Parathyroid adenoma (tissue), 2 donors: ENCODE measurements around the gene FFAR4.

ENCODE experiments used
- H2AFZ ChIP-seq: fragments of 300-600 bp; sonication (generic); one replicate; pipeline ENCODE4 v1.7.0; 2017; ENCODE audit warnings: antibody characterized with exemption, mild to moderate bottlenecking
- H3K27ac ChIP-seq: fragments of 300-600 bp; sonication (generic); one replicate; pipeline ENCODE4 v1.7.0; 2017
- H3K27me3 ChIP-seq: fragments of 300-600 bp; sonication (generic); one replicate; pipeline ENCODE4 v1.7.0; 2017; ENCODE audit warnings: low read length; ENCODE audit not compliant: control insufficient read depth, insufficient read depth
- H3K36me3 ChIP-seq: fragments of 300-600 bp; sonication (generic); one replicate; pipeline ENCODE4 v1.7.0; 2017; ENCODE audit warnings: low read length; ENCODE audit not compliant: control insufficient read depth, insufficient read depth
- H3K4me1 ChIP-seq: fragments of 300-600 bp; sonication (generic); one replicate; pipeline ENCODE4 v1.7.0; 2017; ENCODE audit warnings: control low read depth
- H3K4me2 ChIP-seq: fragments of 300-600 bp; sonication (generic); one replicate; pipeline ENCODE4 v1.7.0; 2017; ENCODE audit warnings: low read length
- H3K4me3 ChIP-seq: fragments of 300-600 bp; sonication (generic); one replicate; pipeline ENCODE4 v1.7.0; 2017; ENCODE audit warnings: low read depth, low read length
- H3K79me2 ChIP-seq: fragments of 300-600 bp; sonication (generic); one replicate; pipeline ENCODE4 v1.7.0; 2017; ENCODE audit warnings: control low read depth
- H3K9ac ChIP-seq: fragments of 300-600 bp; sonication (generic); one replicate; pipeline ENCODE4 v1.7.0; 2017; ENCODE audit warnings: mild to moderate bottlenecking
- H3K9me3 ChIP-seq: fragments of 300-600 bp; sonication (generic); one replicate; pipeline ENCODE4 v1.7.0; 2017; ENCODE audit warnings: low read length; ENCODE audit not compliant: control insufficient read depth
- TF ChIP-seq, protein P1 (sequence below): fragments of 300-600 bp; sonication (generic); IDR thresholded peaks from one replicate; pipeline ENCODE4 v1.7.0; 2017; ENCODE audit warnings: antibody characterized with exemption, mild to moderate bottlenecking
- donor health status: primary hyperparathyroidism.

The FFAR4 gene

GRCh38 chr10:93612311-93612710, 45.8 kb downstream of the FFAR4 start, which contains the start of gene PDE6C:
Gene PDE6C, plus strand, starts transcription at chr10:93612537. Its CDS starts 189 bp downstream, at chr10:93612726.
- Histone ChIP-seq H3K79me2 (no peaks in the 10 kb centered on the region), H3K9ac (no peak within 1 kb of the TSS), H3K4me2 (no peak within 1 kb of the TSS), H3K27ac (no peak within 1 kb of the TSS), H3K9me3 (no peaks in the 10 kb centered on the region), H3K4me1 (no peaks in the 10 kb centered on the region), H3K27me3 (no peaks in the 10 kb centered on the region), H3K4me3 (no peak within 1 kb of the TSS), H3K36me3 (no peaks in the 10 kb centered on the region), H2AFZ (no peak within 1 kb of the TSS)
- TF ChIP-seq, protein P1, sequence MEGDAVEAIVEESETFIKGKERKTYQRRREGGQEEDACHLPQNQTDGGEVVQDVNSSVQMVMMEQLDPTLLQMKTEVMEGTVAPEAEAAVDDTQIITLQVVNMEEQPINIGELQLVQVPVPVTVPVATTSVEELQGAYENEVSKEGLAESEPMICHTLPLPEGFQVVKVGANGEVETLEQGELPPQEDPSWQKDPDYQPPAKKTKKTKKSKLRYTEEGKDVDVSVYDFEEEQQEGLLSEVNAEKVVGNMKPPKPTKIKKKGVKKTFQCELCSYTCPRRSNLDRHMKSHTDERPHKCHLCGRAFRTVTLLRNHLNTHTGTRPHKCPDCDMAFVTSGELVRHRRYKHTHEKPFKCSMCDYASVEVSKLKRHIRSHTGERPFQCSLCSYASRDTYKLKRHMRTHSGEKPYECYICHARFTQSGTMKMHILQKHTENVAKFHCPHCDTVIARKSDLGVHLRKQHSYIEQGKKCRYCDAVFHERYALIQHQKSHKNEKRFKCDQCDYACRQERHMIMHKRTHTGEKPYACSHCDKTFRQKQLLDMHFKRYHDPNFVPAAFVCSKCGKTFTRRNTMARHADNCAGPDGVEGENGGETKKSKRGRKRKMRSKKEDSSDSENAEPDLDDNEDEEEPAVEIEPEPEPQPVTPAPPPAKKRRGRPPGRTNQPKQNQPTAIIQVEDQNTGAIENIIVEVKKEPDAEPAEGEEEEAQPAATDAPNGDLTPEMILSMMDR = no peak

- H3K9me3 ChIP-seq = no peaks in the 10 kb centered on the region
- H3K79me2 ChIP-seq = no peaks in the 10 kb centered on the region
- H3K36me3 ChIP-seq = no peaks in the 10 kb centered on the region
- H3K4me2 ChIP-seq = no peak overlapping the region
- no peak overlapping the region for H3K4me3 ChIP-seq
- H3K27me3 ChIP-seq = no peaks in the 10 kb centered on the region
- H2AFZ ChIP-seq = no peak overlapping the region
- TF ChIP-seq, protein P1 = no peak
- H3K9ac ChIP-seq = no peak overlapping the region
- H3K4me1 ChIP-seq = no peaks in the 10 kb centered on the region
- no peak overlapping the region for H3K27ac ChIP-seq
Measured at GRCh38 chr10:93613126-93613525, 46.7 kb downstream of the FFAR4 start.

DNA sequence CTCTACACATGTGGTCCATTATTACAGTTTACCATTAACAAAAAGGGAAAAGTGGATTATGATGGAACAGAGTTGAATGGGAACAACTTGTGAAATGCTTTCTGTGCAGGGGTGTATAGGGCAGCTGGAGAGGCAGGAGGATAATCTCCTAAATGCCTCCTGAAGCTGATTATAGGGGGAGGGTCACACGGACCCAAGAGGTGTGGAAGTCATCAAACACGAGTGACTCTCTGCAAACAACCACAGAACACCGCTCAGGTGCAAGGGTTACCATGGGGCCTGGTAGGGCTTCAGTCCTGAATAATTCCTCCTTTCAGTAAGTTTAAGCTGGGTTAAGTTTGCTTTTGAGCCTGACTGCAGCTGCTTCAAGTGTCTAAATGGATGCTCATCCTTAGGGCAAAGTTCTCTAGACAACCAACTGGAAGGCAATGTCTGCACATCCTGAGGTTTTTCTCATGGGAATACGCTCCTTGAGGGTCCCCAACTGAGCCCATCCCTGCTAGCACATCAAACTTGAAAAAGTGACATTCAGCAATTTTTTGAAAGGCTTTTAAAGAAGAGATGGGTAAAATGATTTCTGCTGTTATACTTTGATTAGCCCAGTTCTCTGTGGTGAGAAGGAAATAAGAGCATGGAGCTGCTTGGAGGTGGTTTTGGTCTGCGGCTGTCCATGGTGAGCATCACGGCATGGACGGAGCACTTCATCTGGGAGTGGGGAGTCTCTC, 47.8 kb downstream of the FFAR4 start:
- H3K9me3 ChIP-seq = no peaks in the 10 kb centered on the region
- H3K9ac ChIP-seq = no peak overlapping the region
- no peaks in the 10 kb centered on the region for H3K4me1 ChIP-seq
- no peak overlapping the region for H3K4me2 ChIP-seq
- H2AFZ ChIP-seq = no peak overlapping the region
- H3K79me2 ChIP-seq = no peaks in the 10 kb centered on the region
- no peaks in the 10 kb centered on the region for H3K36me3 ChIP-seq
- no peaks in the 10 kb centered on the region for H3K27me3 ChIP-seq
- H3K4me3 ChIP-seq = no peak overlapping the region
- H3K27ac ChIP-seq = no peak overlapping the region
- TF ChIP-seq, protein P1 = no peak

DNA sequence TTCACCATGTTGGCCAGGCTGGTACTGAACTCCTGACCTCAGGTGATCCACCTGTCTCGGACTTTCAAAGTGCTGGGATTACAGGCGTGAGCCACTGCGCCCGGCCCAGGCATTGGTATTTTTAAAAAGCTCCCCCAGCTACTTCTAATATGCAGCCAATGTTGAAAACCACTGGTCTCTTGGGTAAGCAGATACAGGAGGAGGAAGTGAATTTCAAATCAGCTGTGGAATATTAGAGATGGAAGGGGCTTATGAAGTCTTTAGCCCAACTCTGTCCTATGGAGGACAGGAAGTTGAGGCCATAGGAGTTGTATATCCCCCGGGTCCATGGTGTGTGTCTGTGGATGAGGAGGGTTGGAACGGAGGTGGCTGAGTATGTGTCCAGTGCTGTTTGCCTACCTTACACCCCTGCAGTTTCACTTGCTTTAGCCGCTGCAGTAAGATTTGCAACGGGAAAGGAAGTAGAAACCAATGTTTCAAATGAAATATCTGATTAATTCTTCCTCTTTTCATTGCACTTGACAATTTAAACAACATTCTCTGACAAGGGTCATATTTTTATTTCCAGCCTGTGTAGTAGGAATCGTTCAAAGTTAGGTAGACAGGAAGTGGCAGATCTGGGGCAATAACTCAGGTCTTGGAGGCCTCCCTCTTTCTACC, 49.2 kb downstream of the FFAR4 start:
- no peaks in the 10 kb centered on the region for H3K4me1 ChIP-seq
- H2AFZ ChIP-seq = no peak overlapping the region
- H3K27me3 ChIP-seq = no peaks in the 10 kb centered on the region
- no peak overlapping the region for H3K4me3 ChIP-seq
- TF ChIP-seq, protein P1 = no peak
- H3K36me3 ChIP-seq = no peaks in the 10 kb centered on the region
- no peaks in the 10 kb centered on the region for H3K9me3 ChIP-seq
- no peaks in the 10 kb centered on the region for H3K79me2 ChIP-seq
- no peak overlapping the region for H3K9ac ChIP-seq
- no peak overlapping the region for H3K27ac ChIP-seq
- H3K4me2 ChIP-seq = no peak overlapping the region
